Stimulated activated CD8-positive, alpha-beta memory T cell treated with anti-CD3 and anti-CD28 coated beads, Interleukin-15, amount 100 ng/mL, for 48 hours (primary cell): ENCODE measurements around the gene BTBD9.

Experiments
- DNase-seq, 2 donors: peaks; one replicate each; pipeline ENCODE4 v3.0.0-alpha.2; 2020; ENCODE audit warnings: low read depth in 2 of 2

BTBD9 gene

DNA sequence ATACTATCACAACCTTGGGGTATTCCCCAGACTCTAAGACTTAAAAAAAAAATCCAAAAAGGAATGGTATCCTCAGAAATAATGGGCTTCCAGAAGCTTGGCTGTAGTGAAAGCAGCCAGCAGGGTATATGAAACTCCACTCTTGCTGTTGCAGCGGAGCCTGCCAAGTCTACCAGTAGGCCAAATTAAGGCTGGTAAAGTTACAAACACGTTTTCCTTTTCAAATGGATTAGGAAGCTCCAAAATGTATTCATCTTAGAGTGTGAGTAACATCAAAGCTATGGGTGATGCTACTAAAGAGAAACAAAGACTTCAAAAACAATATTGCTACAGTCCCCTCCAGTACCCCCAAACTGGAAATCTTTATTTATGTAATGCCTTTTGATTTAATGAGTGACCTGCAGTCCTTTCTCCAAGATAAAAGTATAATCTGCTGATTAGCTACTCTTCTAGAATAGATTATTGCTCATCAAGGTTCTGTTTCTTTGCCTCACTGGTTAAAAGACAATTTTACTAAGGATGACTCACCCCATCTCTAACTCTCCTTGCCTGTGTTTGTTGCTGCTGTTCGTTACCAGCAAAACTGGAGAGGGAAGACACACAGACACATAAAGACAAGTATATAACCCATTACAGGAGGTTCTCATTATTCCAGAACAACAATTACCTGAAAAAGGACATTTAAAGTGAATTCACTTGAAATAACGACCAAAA lies 84.9 kb downstream of the BTBD9 start:
- no peak for DNase-seq

DNA sequence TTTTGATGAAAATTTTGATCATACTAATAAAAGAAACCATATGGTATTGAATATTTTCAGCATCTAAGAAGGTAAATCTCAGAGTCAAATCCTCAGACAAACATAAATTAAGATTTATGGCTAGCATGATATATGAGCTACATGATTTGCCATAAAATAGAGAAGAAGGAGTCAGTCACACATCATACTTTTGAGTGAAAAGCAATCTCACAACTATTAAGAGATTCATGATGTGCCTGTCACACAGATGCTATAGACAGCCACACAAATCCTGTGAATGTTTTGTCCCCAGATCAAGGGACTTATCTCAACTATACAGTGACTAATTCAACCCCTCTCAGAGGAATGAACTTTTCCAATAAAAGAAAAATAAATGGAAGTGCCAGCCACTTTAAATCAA lies 85.7 kb downstream of the BTBD9 start:
- DNase-seq: no peak

DNA sequence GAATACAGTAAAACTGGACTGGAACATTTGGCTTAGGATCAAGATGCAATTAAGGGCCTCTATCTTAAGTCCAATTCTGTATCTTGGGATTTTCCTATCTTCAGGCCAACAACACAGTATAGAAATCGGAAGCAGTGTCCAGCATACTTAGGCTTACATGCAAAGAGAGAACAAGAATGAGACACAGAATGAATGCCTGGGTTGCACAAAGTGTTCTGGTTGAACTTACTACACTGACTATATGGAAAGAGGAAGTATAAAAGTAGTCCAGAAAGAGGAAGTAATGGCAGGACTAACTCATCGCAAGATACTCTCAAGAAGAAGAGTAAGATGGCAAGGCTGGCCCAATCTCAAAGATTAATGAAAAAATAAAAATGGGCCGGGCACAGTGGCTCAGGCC lies 87.6 kb downstream of the BTBD9 start:
- no peak for DNase-seq

DNA sequence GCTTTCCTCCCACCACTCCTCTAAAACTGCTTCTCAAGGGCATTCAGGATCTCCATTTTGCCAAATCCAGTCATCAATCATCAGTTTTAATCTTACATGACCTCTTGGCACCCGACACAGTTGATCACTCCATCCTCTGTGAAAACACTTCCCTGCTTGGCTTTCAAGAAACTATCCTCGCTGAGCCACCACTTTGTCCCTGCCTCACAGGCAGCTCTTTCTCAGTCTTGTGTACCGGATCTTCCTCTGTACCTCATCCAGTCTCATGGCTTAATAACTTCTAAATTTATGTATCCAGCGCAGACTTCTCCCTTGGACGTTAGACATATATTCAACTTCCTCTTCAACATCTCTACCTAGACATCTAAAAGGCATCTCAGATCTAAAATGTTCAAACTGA lies 89.9 kb downstream of the BTBD9 start:
- DNase-seq: no peak

DNA sequence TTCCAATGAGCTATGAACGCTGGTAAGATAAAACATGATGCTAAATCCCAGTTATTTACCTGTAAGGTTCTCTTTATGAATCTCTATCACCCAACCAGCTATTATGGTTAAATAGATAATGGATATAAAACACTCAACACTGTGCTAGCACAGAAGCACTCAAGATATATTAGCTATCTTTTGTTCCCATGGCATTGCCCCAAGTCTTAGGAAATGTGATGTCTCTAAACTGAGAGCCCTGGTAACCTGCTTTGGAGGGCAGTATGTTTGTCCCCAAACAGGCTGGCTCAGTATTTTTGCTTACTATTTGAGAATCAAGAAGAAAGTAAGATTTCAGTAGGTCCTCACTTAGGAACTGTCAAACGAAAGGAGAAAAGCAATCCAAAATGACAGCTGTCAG lies 90.5 kb downstream of the BTBD9 start:
- DNase-seq: no peak

DNA sequence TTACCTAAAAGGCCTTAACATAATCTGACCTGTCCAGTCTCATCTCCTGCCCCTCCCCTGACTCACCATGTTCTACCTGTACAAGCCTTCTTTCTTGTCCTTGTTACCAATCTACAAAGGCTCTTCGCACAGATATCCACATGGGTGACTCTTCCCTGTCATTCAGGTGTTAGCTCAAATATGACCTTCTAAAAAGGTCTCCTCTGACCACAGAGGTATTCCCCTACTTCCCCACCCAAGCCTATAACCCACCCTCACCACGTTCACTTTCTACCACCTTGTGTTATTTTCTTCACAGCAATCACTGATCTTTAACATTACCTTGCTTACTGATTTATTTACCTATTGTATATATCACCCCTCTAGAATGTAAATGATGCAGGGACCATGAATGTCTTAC lies 96.7 kb downstream of the BTBD9 start:
- no peak for DNase-seq

DNA sequence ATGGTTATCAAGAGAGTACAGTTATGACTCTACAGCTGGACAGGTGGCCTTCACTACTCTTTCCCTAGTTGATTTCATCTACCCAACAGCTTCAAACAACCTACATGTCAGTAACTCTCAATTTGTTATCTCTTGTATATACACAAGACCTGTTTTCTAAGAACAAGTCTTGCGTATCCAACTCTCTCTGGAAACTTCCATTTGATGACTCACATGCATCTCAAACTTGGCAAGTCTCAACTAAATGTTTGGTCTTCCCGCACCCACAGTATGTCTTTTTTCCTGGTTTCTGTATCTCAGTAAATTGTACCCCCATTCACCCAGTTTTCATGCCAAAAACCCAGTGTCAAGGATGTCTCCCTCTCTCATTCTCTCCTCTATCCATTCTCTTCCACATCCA lies 97.7 kb downstream of the BTBD9 start:
- no peak for DNase-seq

DNA sequence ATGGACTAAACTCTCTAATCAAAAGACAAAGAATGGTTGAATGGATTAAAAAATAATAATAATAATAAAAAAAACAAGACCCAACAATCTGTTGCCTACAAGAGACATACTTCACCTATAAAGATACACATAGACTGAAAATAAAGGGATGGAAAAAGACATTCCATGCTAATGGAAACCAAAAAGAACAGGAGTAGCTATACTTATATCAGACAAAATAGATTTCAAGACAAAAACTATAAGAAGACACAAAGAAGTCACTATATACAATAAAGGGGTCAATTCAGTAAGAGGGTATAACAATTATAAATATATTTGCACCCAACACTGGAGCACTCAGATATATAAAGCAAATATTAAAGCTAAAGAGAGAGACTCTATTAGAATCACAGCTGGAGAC lies 106.7 kb downstream of the BTBD9 start:
- no peak for DNase-seq

DNA sequence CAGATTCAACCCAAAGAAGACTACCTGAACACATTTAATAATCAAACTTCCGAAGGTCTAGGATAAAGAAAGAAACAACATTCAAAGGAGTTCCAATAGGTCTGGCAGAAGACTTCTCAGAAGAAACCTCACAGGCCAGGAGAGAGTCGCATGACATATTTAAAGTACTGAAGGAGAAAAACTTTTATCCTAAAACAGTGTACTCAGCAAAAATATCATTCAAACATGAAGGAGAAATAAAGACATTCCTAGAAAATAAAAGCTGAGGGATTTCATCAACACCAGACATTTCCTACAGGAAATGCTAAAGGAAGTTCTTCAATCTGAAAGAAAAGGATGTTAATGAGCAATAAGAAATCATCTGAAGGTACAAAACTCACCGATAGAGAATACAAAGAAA lies 108.6 kb downstream of the BTBD9 start:
- DNase-seq: no peak

DNA sequence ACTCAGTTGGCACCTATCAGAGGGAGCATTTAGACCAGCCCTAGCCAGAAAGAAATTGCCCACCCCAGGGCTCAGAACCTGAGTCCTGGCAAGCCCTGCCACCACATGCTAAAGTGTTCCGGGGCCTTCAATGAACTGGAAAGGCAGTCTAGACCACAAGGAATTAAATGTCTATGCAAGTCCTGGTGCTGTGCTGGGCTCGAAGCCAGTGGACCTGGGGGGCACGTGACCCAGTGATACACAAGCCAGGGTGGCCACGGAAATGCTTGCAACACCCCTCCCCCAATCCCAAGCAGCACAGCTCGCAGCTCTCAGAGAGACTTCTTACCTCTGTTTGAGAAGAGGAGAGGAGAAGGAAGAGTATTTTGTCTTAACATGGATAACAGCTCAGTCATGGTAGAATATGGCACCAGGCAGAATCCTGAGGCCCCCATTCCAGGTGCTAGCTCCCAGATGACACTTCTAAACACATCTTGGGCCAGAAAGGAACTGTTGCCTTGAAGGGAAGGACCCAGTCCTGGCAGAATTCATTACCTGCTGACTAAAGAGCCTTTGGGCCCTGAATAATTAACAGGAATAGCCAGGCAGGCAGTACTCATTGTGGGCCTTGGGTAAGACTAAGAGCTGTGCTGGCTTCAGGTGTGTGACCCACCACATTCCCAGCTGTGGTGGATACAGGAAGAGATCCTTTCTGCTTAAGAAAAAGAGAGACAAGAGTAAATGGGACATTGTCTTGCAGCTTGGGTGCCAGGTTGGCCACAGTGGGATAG lies 111.3 kb downstream of the BTBD9 start:
- no peak for DNase-seq

DNA sequence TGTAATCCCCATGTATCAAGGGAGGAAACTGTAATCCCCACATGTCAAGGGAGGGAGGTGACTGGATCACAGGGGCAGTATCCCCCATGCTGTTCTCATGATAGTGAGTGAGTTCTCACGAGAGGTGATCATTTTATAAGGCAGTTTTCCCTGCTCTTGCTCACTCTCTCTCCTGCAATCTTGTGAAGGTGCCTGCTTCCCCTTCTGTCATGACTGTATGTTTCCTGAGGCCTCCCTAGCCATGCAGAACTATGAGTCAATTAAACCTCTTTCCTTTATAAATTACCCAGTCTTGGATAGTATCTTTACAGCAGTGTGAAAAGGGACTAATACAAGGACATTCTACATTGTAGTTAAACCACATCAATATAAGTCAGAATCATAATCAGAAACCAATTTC lies 112.4 kb downstream of the BTBD9 start:
- no peak for DNase-seq

DNA sequence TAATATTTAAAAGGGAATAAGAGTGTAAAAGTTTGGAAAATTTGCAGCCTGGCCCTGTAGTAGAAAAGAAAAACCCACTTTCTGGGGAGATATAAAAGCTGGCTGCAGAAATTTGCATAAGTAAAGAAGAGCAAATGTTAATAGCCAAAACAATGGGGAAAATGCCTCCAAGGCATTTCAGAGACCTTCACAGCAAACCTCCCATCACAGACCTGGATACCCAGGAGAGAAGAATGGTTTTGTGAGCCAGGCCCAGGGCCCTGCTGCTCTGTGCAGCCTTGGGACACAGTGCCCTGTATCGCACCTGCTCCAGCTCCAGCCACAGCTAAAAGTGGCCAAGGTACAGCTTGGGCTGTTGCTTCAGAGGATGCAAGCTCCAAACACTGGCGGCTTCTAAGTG lies 113.8 kb downstream of the BTBD9 start:
- DNase-seq: no peak

DNA sequence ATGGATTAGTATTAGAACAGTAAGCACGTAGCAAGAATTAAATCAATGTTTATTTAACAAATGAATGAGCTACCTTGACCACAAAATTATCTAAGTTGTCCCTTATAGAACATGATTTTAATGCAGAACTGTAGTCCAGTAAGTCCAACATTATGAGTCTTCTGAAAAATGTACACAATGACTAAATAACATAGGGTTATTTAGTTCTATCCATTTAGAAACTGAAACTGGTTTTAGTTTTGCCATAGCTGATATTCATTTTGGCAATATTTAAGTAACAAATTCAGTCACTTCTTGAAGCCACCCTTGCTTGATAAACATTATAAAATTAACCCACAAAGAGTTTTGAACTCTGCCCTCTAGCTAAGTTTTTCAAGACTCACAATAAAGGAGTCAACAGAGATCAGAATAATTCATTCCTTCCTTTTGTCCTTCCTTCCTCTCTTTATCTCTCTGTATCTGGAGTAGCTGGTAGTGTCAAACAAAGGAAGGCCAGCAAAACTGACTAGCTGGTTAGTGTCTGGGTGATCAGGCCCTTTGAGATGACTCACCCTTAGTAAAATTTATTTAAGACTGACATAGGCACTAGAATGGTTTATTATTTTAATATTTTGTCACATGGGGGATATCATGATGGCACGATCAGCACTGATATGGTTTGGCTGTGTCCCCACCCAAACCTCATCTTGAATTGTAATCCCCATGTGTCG lies 115.1 kb downstream of the BTBD9 start:
- DNase-seq: no peak

DNA sequence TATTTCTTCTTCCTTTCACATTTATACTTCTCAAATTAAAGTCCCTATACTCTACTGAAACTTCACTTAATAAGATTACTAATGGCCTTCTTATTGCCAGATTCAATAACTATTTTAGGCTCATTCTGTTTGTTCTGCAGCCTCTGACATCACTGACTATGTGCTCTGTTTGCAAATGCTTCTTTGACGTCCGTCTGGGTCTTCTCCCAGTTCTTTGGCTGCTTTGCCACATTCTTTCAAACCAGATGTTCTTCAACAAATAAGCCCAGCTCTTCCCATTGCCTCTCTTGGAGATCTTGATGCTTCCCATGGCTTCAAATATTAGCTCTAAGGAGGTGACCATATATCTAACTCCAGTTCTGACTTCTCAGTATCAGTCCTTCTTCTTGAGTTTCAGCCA lies 117.4 kb downstream of the BTBD9 start:
- DNase-seq: no peak

DNA sequence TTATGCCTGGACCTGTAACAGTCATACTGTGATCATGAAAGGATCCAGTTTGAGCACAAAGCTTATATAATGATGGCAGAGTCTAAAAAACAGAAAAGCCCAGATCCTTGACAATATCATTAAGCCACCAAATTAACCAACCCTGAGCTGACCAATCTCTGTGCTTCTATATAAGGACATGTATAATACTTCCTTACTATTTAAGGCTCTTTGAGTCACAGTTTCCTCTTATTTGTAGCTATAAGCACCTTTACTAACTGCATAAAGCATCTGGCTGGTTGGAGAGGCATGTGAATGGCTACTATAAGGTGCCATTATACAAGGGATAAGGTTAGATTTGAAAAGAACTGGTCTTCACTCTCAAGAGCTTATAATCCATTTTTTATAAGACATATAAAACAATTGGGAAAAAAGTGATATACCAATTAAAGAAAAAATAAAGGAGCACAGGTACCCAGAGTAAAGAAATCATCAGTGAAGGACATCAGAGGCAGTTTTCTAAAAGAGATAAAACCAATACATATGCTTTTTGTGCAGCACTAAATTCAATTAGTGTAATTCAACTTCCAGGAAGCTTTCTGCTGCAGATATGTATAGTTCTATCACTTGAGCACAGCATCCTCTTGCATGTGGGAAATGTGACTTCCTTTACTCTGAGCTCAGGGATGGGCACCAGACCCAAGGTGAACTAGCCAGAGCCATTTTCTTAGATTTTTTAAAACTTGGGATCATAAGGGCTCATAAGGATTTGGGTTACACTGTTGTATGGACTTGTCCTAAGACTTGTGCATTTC lies 121.0 kb downstream of the BTBD9 start:
- DNase-seq: no peak

DNA sequence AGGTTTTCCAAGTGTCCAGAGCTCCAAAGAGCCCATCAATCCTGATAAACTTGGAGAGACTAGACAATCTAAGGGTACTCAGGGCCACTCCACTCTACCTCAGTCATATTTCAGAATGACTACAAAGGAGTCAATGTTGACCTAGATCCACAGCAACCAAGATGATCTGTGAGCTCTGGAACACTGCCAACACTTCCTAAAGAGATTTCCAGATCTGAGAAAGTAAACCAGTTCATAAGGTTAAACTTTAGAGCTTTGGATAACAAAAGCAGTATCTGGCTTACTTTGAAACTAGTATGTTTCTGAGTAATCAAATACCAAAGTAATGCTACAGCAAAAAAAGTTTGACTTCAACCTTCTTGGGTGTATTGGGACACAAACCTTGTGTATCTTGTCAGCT lies 122.7 kb downstream of the BTBD9 start:
- no peak for DNase-seq

DNA sequence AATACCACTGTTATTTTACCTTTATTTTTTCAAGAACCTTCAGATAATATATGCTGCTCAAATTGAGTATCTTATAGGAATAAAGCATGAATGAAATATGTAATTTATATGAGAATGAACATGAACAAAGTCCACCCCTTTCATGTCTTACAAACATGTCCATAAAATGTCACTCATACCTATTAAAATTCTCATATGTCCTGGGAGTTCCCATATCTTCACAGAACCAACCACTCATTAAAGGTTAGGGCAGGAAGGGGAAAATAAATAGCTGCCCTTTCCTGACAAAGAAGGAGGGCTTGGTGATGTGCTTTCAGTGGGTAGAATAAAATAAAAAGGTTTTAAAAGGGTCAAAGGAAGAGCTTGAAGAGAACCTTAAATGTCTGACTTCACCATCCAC lies 125.3 kb downstream of the BTBD9 start:
- no peak for DNase-seq

DNA sequence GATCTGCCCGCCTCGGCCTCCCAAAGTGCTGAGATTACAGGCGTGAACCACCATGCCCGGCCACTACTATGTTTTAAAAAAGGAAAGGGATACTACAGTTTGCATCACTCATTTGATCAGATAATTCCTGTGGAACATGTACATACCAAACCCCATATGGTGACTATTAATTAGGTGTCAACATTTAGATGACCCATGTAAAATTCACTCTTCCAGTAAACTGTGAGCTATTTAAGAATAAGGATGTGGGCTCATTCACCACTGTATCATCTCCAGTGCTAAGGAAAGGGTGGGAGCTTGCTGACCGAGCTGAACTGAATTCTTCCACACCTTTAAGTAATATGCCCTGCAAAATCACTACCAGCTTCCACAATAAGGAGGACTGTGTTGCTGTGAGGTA lies 127.5 kb downstream of the BTBD9 start:
- no peak for DNase-seq

DNA sequence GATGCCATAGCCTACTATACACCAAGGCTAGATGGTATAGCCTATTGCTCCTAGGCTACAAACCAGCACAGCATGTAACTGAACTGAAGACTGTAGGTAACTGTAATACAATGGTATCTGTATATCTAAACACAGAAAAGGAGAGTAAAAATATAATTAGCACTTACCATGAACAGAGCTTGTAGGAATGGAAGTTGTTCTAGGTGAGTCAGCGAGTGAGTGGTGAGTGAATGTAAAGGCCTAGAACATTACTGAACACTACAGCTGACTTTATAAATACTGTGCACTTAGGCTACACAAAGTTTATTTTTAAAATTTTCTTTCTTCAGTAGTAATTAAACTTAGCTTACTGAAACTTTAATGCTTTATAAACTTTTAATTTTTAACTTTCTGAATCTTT lies 129.5 kb downstream of the BTBD9 start:
- DNase-seq: no peak

DNA sequence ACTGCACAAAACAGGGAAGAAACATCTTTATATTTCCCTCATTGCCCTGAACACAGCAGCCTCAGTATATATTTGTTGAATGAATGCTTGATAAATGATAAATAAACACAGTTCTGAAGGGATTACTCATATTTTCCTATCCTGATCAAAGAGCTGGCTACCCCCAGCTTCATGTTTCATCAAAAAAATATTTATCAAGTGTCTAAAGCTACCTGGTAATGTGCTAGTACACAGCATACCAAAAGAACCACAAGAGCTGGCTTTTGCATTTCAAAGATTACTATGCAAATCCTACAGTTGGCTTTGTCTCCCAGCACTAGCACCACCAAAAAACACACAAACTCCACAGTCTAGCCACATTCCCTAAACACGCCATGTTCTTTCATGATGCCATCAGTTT lies 130.0 kb downstream of the BTBD9 start:
- no peak for DNase-seq

DNA sequence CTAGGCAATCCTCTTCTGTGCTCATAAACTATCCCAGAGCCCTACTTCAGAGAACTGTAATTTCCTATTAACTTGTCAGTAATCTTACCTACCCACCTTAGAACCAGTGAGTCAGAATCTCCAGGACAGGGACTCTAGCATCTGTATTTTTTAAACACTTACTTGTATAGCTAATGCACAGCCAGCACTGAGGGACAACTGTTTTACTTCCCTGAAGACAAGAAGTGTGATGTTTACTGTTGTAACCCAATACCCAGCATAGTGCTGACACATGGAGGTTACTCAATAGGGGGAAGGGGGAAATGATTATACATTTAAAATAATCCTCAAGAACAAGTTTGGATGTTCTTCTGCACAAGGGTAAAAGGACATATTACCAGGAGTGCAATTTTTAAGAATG lies 130.8 kb downstream of the BTBD9 start:
- no peak for DNase-seq

DNA sequence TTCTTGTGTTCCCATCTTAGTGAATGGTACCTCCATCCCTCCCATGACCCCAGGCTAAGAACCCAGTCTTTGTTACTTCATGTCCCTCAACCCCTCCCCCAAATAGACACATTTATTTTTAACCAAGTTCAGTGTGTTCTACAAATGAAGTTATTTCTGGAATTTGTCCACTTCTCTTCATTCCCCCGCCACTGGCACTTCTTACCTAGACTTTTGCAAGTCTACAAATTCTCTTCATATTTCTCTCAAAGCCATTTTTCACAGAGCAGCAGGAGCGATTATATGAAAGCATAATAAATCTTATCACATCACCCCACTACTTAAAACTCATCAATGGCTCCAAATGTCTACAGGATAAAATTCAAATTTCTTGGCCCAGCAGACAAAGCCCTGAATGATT lies 131.4 kb downstream of the BTBD9 start:
- DNase-seq: no peak
